Mucosa of descending colon (tissue), 3 donors: ENCODE data around the gene ADRM1. TPM values are rescaled to one million over a fixed set of nuclear protein-coding genes. Genes with fewer than 3 reads are reported as not detected.

ENCODE experiments used
- ATAC-seq: fragments of 200-7000 bp; cut with Tn5 transposase; one replicate; pipeline ENCODE4 v1.9.1; 2020; ENCODE audit warnings: mild to moderate bottlenecking, moderate library complexity
- DNase-seq, 3 donors: peaks; one replicate each; pipeline ENCODE4 v3.0.0-alpha.2; 2020
- H3K36me3 ChIP-seq: fragments of 200-600 bp; one replicate; pipeline ENCODE4 v1.8.0; 2021; ENCODE audit warnings: low read depth, mild to moderate bottlenecking
- H3K4me1 ChIP-seq: fragments of 200-600 bp; one replicate; pipeline ENCODE4 v1.8.0; 2021; ENCODE audit warnings: low read depth, mild to moderate bottlenecking
- H3K4me3 ChIP-seq: fragments of 200-600 bp; one replicate; pipeline ENCODE4 v1.8.0; 2021; ENCODE audit warnings: mild to moderate bottlenecking
- H3K9me3 ChIP-seq: fragments of 200-600 bp; one replicate; pipeline ENCODE4 v1.8.0; 2021; ENCODE audit warnings: mild to moderate bottlenecking
- intact Hi-C, 2 donors: fragments of 100-400 bp; cut with DNase I in 1 of 2; cut with micrococcal nuclease in 1 of 2; formaldehyde crosslinking; loops; one replicate each; pipeline versions ENCODE4 v1.11.0 to v1.11.1; 2022; cut with DNase I, micrococcal nuclease
- total RNA-seq, 3 donors: library from RNA; stranded (reverse); fragmentation: NEBNext Ultra II Directional in 2 of 3; extraction: Animal tissue kit (Norgen Biotek cat#: 25700) in 2 of 3; gene quantifications; one replicate each; pipeline versions ENCODE4 v1.2.1 to v1.2.4, GENCODE V29; 2021 to 2023
- TF ChIP-seq, protein P1 (sequence below): fragments of 200-600 bp; IDR thresholded peaks from one replicate; pipeline ENCODE4 v1.8.0; 2022; ENCODE audit warnings: antibody characterized with exemption, mild to moderate bottlenecking
- donor health status: DM: no; HTN: no; CAD: no; lungs with moderate emphysema.
- donor health status: DM: no; HTN: no; CAD: no.
- donor health status: DM: no; HTN: yes; CAD: no.

The ADRM1 gene
- total RNA-seq, 3 donors from 2014 or later, result 54.4 to 85.8 (median 77.6) TPM

GRCh38 chr20:62306414-62307187, 3.8 kb downstream of the ADRM1 start:
- intact Hi-C loops, result no loop called here
- TF ChIP-seq, protein P1, sequence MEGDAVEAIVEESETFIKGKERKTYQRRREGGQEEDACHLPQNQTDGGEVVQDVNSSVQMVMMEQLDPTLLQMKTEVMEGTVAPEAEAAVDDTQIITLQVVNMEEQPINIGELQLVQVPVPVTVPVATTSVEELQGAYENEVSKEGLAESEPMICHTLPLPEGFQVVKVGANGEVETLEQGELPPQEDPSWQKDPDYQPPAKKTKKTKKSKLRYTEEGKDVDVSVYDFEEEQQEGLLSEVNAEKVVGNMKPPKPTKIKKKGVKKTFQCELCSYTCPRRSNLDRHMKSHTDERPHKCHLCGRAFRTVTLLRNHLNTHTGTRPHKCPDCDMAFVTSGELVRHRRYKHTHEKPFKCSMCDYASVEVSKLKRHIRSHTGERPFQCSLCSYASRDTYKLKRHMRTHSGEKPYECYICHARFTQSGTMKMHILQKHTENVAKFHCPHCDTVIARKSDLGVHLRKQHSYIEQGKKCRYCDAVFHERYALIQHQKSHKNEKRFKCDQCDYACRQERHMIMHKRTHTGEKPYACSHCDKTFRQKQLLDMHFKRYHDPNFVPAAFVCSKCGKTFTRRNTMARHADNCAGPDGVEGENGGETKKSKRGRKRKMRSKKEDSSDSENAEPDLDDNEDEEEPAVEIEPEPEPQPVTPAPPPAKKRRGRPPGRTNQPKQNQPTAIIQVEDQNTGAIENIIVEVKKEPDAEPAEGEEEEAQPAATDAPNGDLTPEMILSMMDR, result no peak
- Histone ChIP-seq H3K4me1 (peaks cover 18% of the 10 kb centered on the region), H3K36me3 (peaks cover 21% of the 10 kb centered on the region), H3K4me3 (no peak overlapping the region), H3K9me3 (no peaks in the 10 kb centered on the region)
- DNase-seq (no peak), ATAC-seq (no peak)

DNA sequence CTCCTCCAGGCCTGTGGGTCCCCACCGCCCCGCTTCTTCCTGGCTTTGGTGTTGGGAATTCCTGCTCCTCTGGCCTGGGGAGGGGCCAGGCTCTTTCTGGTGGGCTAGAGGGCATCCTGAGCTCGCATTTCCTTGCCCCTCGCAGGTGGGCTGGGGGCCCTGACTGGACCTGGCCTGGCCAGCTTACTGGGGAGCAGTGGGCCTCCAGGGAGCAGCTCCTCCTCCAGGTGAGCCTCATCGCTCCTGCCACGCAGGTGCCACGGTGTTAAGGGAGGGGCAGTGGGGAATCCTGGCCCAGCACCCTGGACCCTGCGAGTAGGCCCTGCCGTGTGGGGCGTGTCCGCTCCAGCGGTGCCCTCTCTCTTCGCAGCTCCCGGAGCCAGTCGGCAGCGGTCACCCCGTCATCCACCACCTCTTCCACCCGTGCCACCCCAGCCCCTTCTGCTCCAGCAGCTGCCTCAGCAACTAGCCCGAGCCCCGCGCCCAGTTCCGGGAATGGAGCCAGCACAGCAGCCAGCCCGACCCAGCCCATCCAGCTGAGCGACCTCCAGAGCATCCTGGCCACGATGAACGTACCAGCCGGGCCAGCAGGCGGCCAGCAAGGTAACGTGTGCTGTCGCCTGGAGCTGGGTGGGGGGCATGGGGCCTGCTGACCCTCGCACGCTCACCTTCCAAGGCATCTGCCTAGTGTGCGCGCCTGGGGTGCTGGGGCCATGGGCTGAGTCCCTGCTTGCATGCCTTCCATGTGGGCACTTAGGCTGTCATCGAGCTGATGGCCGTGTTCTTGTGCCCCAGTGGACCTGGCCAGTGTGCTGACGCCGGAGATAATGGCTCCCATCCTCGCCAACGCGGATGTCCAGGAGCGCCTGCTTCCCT, 4.7 kb downstream of the ADRM1 start:
- H3K36me3 ChIP-seq, result peaks cover 21% of the 10 kb centered on the region
- ATAC-seq (no peak), DNase-seq (no peak)
- peaks cover 18% of the 10 kb centered on the region for H3K4me1 ChIP-seq
- TF ChIP-seq, protein P1, result no peak
- no peaks in the 10 kb centered on the region for H3K9me3 ChIP-seq
- intact Hi-C loops, result no loop called here
- no peak overlapping the region for H3K4me3 ChIP-seq

DNA sequence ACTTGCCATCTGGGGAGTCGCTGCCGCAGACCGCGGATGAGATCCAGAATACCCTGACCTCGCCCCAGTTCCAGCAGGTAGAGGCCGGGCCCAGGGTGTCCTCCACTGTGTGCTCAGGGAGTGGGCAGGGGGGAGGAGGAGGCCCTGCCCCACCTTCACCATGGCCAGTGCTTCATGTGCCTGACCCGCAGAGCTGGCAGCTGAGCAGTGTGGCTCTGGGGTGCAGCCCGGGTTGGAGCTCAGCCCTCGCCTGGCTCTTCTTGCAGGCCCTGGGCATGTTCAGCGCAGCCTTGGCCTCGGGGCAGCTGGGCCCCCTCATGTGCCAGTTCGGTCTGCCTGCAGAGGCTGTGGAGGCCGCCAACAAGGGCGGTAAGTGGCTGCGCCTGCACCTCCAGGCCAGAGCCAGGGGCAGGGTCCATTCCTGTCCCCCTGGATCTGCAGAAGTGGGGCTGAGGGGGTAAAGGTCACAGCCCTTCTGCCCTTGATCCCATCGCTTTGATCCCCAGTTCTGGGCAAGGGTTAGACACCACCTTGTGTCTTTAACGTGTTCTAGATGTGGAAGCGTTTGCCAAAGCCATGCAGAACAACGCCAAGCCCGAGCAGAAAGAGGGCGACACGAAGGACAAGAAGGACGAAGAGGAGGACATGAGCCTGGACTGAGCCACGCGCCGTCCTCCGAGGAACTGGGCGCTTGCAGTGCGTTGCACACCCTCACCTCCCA, 5.5 kb downstream of the ADRM1 start:
- intact Hi-C loops, result no loop called here
- TF ChIP-seq, protein P1, result no peak

GRCh38 chr20:62309198-62309944, 6.6 kb downstream of the ADRM1 start:
- Histone ChIP-seq H3K4me1 (peaks cover 7% of the 10 kb centered on the region), H3K36me3 (peaks cover 21% of the 10 kb centered on the region), H3K4me3 (no peak overlapping the region), H3K9me3 (no peaks in the 10 kb centered on the region)
- TF ChIP-seq, protein P1, result no peak
- ATAC-seq, result no peak
- intact Hi-C loops, result no loop called here
- no peak for DNase-seq

More for the DNA sequence above, 5.5 kb downstream of the ADRM1 start:
- DNase-seq, result no peak
- Histone ChIP-seq H3K9me3 (no peaks in the 10 kb centered on the region), H3K4me3 (no peak overlapping the region), H3K4me1 (peaks cover 18% of the 10 kb centered on the region), H3K36me3 (peaks cover 21% of the 10 kb centered on the region)
- ATAC-seq, result no peak
